Activated CD4-positive, alpha-beta T cell treated with anti-CD3 and anti-CD28 coated beads, Interleukin-2, amount 50 U/mL, for 16 hours (primary cell): ENCODE data around the gene CDT1.

ENCODE experiments used
- DNase-seq: peaks from one replicate; pipeline ENCODE4 v3.0.0-alpha.2; 2020

The CDT1 gene

GRCh38 chr16:88806491-88807111 lies 3.0 kb downstream of the CDT1 start:
- DNase-seq: no peak

- no peak for DNase-seq
Observed at GRCh38 chr16:88807142-88807625, 3.6 kb downstream of the CDT1 start.

GRCh38 chr16:88807626-88808453 lies 4.3 kb downstream of the CDT1 start:
- DNase-seq: no peak

- no peak for DNase-seq
Observed at GRCh38 chr16:88809068-88809675, 5.6 kb downstream of the CDT1 start.

GRCh38 chr16:88809676-88810165 lies 6.1 kb downstream of the CDT1 start:
- DNase-seq: no peak

- DNase-seq: peak; percentile 61
Observed at GRCh38 chr16:88810166-88810911, 6.8 kb downstream of the CDT1 start.

- DNase-seq: peak; percentile 70
Observed at GRCh38 chr16:88810912-88811768, 7.6 kb downstream of the CDT1 start.

- peak; percentile 97 for DNase-seq
Observed at GRCh38 chr16:88811769-88812512, 8.4 kb downstream of the CDT1 start, which contains the start of gene APRT. Gene APRT, minus strand, starts transcription at chr16:88811928. Its CDS starts 29 bp downstream, at chr16:88811899.

GRCh38 chr16:88812513-88813268 lies 9.1 kb downstream of the CDT1 start:
- peak; percentile 60 for DNase-seq

- no peak for DNase-seq
Observed at GRCh38 chr16:88813269-88814143, 9.9 kb downstream of the CDT1 start.

- DNase-seq: no peak
Observed at GRCh38 chr16:88814144-88814502, 10.5 kb downstream of the CDT1 start.

- DNase-seq: no peak
Observed at GRCh38 chr16:88815227-88815626, 11.6 kb downstream of the CDT1 start.

- peak; percentile 58 for DNase-seq
Observed at GRCh38 chr16:88815901-88816589, 12.5 kb downstream of the CDT1 start.

- DNase-seq: no peak
Observed at GRCh38 chr16:88816736-88817535, 13.3 kb downstream of the CDT1 start.

GRCh38 chr16:88817785-88818574 lies 14.4 kb downstream of the CDT1 start:
- DNase-seq: no peak

- no peak for DNase-seq
Observed at GRCh38 chr16:88818575-88818874, 14.9 kb downstream of the CDT1 start.

- DNase-seq: no peak
Observed at GRCh38 chr16:88819126-88819525, 15.5 kb downstream of the CDT1 start.
